Measurements from ENCODE around the gene MAP2K5. TPM values are rescaled to one million over a fixed set of nuclear protein-coding genes. Genes with fewer than 3 reads are reported as not detected.

The MAP2K5 gene
- total and polyA plus RNA-seq, 9 of the 15 experiments (the other 6 are each of a cell fraction or from before 2014, with no cell fraction given): 0.41 to 16.5 (median 7.5) TPM

- H3K36me3 ChIP-seq (ENCODE audit: control insufficient read depth, insufficient read depth, low read length): no peaks in the 10 kb centered on the region
- in situ Hi-C loops (cut with MboI): no loop called here
- H3K79me2 ChIP-seq (ENCODE audit: control insufficient read depth, insufficient read depth, low read length): no peaks in the 10 kb centered on the region
- H3K4me3 ChIP-seq: no peak overlapping the region
- ChIA-PET CTCF (ENCODE audit: low intra/inter-chr PET ratio) (interaction anchor here (0.5 to 2.8 kb wide), 4 partner anchors 331 to 362 kb away, joined by 5 to 20 read pairs (median 10); no protein-coding TSS in a partner anchor), POLR2A (interaction anchor here (1.0 to 1.5 kb wide), 3 partner anchors 9 to 21 kb away, joined by 3 to 5 read pairs (median 4); no protein-coding TSS in a partner anchor)
- H3K9ac ChIP-seq (ENCODE audit: insufficient read depth in 1 of 2, low read depth in 2 of 2, low read length in 2 of 2): no peak overlapping the region
- ATAC-seq: peak; percentile 86
- H3K27ac ChIP-seq (ENCODE audit: extremely low read depth, low read depth, low read length): no peak overlapping the region
- no peaks in the 10 kb centered on the region for H3K27me3 ChIP-seq (ENCODE audit: control insufficient read depth in 2 of 2, insufficient read depth in 2 of 2, low read length in 2 of 2)
- no peak overlapping the region for H3K4me2 ChIP-seq (ENCODE audit: insufficient read depth, low read length)
- WGBS (ENCODE audit: insufficient coverage, low coverage, missing lambda C conversion rate): 6% methylated on average over 2 of the region's 2 CpGs
- no peaks in the 10 kb centered on the region for H3K9me3 ChIP-seq (replicated peaks; ENCODE audit: control insufficient read depth, insufficient read depth, low read depth, low read length)
- no TSS peak for BruUV-seq (replicated peaks)
- H4K20me1 ChIP-seq (replicated peaks; ENCODE audit: control insufficient read depth, insufficient read depth, low read length): no peaks in the 10 kb centered on the region
- intact Hi-C loops (cut with micrococcal nuclease): loop anchor here (1.0 kb wide), 1 partner anchor 332 kb away; no protein-coding TSS in a partner anchor
- no peaks in the 10 kb centered on the region for H3K4me1 ChIP-seq (replicated peaks in 1 of 2; ENCODE audit: control insufficient read depth in 2 of 2, insufficient read depth in 2 of 2, low read length in 2 of 2)
- peak overlapping the region; percentile 56 for H2AFZ ChIP-seq (ENCODE audit: low read depth, low read length)
- FAIRE-seq: peak; percentile 69
- H3K9me1 ChIP-seq (ENCODE audit: control insufficient read depth, insufficient read depth, low read length): no peaks in the 10 kb centered on the region
- peak in 2 of 4 experiments; percentile 25 to 30 for DNase-seq (ENCODE audit: extremely low read depth in 1 of 4, low spot score in 3 of 4)
- TF ChIP-seq RBM17 (IDR thresholded peaks at IDR 0.05; ENCODE audit: borderline replicate concordance, low read depth, low read length) (no peak), ZNF133 (CRISPR knock-in tag; IDR thresholded peaks at IDR 0.05) (no peak), TAF9B (IDR thresholded peaks at IDR 0.05; ENCODE audit: partially characterized antibody) (no peak), ARHGAP35 (IDR thresholded peaks at IDR 0.05; ENCODE audit: partially characterized antibody) (no peak), SMAD3 (CRISPR knock-in tag; conservative IDR thresholded peaks at IDR 0.05) (no peak), VEZF1 (CRISPR knock-in tag; IDR thresholded peaks at IDR 0.05) (0 out of 2 replicates have a peak, but pooled peaks have one; percentile 7), ZNF277 (CRISPR knock-in tag; IDR thresholded peaks at IDR 0.05; ENCODE audit: borderline replicate concordance) (no peak), CTCF (IDR thresholded peaks at IDR 0.05 in 2 of 3, conservative IDR thresholded peaks at IDR 0.05 in 1 of 3; ENCODE audit: insufficient read depth in 2 of 3, low read depth in 1 of 3, low read length in 3 of 3) (peak; percentile 27 to 66 (median 33); a peak in 3 of 6 replicates), SMAD4 (CRISPR knock-in tag; conservative IDR thresholded peaks at IDR 0.05) (no peak), RFX1 (IDR thresholded peaks at IDR 0.05) (no peak), DEAF1 (CRISPR knock-in tag; IDR thresholded peaks at IDR 0.05) (0 out of 2 replicates have a peak, but pooled peaks have one; percentile 26), ZNF707 (CRISPR knock-in tag; conservative IDR thresholded peaks at IDR 0.05) (no peak), DIDO1 (tag; IDR thresholded peaks at IDR 0.05; ENCODE audit: low read depth) (no peak), RUNX1 (IDR thresholded peaks at IDR 0.05; ENCODE audit: low read depth) (no peak)
Observed at GRCh38 chr15:67501177-67501835, 41.2 kb upstream of the MAP2K5 start.
